GM21390 (cell line): ENCODE results near the gene DAD1.
"Not testable (repeated sequence)": the region's sequence is repeated elsewhere in the genome, so short reads cannot be mapped to it uniquely, and the experiment has no call there.

Experiments used
- ATAC-seq: cut with Tn5 transposase; IDR thresholded peaks from one replicate; pipeline ENCODE4 v1.9.1; 2021; ENCODE audit not compliant: unreplicated experiment

Gene DAD1

GRCh38 chr14:22589096-22589839 is at the start of gene DAD1:
Gene DAD1, minus strand, starts transcription at chr14:22589224. Its CDS starts 67 bp downstream, at chr14:22589157.
- ATAC-seq = peak; percentile 85

GRCh38 chr14:22635980-22636379 is 47.0 kb upstream of the DAD1 start:
- ATAC-seq = not testable (repeated sequence)

- ATAC-seq = no peak
These were observed 45.3 kb upstream of the DAD1 start for GRCh38 chr14:22634233-22634900.

- no peak for ATAC-seq
These were observed 41.5 kb upstream of the DAD1 start for GRCh38 chr14:22630486-22630885.

DNA sequence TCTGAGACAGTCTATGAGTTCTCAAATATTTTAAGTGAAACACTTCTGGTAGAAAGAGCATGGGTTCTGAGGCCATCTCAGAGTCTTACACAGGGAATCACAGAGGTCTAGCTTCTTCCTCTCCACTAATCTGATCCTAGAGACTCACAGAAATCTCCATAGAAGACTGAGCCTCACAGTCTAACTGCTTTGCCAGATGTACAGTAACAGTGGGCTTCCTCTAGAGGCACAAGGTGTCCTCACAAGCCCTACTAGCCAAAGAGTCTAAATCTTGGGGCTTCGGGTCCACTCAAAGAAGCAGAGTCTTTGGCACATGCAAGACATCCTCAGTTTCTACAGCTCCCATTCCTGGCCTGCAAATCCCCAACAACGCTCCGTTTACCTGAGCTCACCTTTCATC is 41.0 kb upstream of the DAD1 start:
- no peak for ATAC-seq

DNA sequence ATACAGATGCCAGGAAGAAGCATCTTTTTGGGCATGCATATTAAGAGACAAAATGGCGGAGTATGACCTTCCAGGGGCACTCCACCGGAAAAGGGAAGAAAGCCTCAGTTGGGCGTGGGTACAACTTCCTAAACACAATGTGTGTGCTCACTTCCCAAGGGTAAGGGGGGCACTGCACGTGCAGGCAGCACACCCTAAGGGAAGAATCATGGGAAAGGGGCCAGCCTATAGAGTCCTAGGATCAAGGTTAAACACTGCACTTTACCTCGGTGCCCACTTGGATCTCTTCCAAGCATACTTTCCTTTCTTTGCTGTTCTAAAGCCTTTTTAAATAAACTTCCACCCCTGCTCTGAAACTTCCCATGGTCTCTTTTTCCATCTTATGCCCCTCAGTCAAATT is 40.3 kb upstream of the DAD1 start:
- ATAC-seq = no peak

- ATAC-seq = no peak
These were observed 38.7 kb upstream of the DAD1 start for GRCh38 chr14:22627506-22628263.

DNA sequence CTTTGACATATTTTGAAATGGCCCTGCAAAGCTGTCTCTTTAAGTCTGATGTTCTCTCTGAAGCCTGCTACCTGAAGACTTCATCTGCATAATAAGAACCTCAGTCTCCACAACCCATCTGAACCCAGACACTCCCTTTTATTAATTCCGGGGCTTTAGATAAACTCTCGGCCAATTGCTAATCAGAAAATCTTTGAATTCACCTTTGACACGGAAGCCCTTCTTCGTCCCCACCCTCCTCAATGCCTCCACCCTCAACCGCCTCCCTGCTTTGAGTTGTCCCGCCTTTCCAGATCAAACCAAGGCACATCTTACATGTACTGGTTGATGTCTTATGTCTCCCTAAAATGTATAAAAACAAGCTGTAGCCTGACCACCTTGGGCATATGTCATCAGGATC is 37.6 kb upstream of the DAD1 start:
- no peak for ATAC-seq

GRCh38 chr14:22623047-22623446 is 34.0 kb upstream of the DAD1 start:
- ATAC-seq = no peak

DNA sequence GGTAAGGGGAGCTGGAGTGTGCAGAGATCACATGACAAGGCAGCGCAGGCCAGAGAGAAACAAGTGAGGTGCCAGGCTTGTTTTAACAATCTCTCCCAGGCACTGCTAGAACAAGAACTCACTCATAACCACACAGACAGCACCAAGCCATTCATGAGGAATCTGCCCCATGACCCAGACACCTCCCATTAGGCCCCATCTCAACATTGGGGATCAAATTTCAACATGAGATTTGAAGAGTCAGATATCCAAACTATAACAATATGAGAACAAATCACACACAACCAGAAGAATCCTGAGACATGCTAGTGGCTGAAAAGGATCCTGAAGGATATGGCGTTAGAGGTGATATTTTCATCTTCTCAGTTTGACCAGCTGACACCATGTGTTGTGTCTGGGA is 33.2 kb upstream of the DAD1 start:
- ATAC-seq = no peak

GRCh38 chr14:22615765-22616164 is 26.7 kb upstream of the DAD1 start:
- not testable (repeated sequence) for ATAC-seq

GRCh38 chr14:22614240-22614799 is 25.3 kb upstream of the DAD1 start:
- no peak for ATAC-seq

GRCh38 chr14:22613736-22614239 is 24.8 kb upstream of the DAD1 start:
- no peak for ATAC-seq

DNA sequence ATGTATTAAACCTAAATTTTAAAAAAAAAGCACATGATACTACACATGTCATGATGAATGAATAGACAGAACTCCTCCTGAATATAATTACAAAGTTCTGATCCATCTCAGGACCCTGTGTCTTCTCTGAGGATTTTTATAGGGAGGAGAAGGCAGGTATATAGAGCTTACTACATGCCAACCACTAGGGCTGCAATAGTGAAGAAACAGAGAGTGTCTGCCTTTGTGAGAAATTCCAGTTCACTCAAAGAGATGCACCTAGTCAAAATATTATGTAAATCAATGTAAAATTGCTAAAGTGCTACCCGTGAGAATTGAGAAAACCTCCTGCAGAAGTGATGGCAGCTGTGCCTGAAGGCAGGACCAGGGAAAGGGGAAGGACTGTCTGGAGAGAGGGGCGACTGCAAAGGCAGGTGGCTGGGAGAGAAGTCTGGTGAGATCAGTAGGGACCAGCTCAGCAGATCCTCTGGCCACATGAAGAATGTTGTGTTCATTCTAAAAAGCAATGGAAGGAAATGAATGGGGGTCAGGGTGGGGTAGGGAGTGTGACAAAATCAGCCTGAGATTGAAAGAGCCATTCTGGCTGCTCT is 24.2 kb upstream of the DAD1 start:
- no peak for ATAC-seq

DNA sequence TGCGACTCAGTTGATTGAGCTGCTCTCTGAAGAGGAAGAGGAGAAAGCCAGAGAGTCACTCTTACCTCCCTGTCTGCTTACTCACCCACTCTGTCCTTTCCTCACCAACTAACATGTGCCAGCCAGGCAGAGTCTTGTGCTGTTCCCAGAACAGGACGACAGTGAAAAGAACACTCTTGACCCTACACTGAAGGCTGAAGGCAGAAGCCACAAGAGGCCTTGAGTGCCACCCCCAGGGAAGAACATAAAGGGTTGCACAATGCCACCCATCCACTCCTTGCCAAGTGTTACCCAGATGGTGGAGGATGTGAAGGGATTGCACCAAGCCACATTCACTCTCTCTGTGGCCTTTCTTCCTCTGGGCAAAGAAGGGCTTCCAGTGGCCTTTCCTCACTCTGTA is 21.9 kb upstream of the DAD1 start:
- ATAC-seq = no peak

DNA sequence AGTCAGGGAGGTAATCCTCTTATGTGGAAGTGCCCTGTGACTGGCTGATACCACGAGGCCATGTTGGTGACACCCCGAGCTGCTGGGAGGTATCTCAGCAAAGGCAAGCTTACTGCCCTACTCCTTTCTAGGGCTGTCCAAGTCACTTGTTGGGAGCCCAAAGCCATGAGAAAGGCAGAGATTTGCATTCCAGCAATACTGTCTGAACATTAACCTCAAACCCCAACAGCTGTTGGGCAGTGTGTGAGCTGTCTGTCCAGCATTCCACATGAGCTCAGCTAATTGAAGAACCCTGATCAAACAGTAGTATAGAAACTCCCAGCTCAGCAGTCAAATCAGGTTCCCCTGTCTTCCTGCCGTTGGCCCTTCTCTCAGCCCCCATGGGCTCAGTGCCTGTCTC is 18.3 kb upstream of the DAD1 start:
- no peak for ATAC-seq

DNA sequence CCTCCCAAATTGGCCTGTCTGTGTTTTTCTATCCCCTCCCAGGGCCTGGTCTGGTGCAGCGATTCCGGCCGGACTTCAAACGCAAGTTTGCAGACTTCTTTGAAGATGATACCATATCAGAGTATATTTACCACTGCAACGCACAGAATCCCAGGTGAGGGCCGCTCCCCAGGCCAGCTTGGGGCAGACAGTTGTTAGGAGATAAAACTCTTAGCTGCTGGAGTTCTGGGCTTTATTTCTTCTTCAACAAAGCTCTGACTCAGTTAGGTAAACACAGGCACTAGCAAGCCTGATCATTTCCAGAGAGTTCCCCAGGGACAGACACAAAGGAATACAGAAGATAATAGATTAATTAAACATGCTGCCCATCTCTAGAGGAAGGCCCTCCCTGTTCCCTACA is 17.4 kb upstream of the DAD1 start:
- ATAC-seq = no peak

GRCh38 chr14:22602862-22603261 is 13.8 kb upstream of the DAD1 start:
- ATAC-seq = no peak

- ATAC-seq = no peak
These were observed 13.0 kb upstream of the DAD1 start for GRCh38 chr14:22601996-22602395.

DNA sequence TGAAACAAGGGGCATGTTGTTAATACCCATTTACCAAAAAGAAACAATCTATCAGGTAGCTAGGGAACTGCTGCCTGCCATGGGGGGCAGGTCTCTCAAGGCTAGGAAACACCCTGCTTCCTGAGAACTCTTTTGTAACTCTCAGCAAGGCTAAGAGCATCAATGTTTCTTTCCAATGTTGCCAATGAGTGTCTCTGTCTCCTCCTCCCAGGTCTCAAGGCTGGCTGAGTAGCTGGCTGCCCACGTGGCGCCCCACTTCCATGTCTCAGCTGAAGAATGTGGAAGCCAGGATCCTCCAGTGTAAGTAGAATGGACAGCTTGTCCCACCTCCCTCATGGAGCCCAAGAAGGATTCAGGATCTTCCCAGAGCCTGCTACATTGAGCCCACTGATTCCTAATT is 12.4 kb upstream of the DAD1 start:
- ATAC-seq = no peak

GRCh38 chr14:22600027-22600426 is 11.0 kb upstream of the DAD1 start:
- no peak for ATAC-seq
